Measurements from ENCODE around the gene ZBTB2.

GRCh38 chr6:151349651-151350270 is 41.6 kb downstream of the ZBTB2 start:
- TF ChIP-seq CREB1 (IDR thresholded peaks at IDR 0.05; ENCODE audit: low read depth), result no peak
- no peak for TF ChIP-seq TAF1 (IDR thresholded peaks at IDR 0.05; ENCODE audit: borderline replicate concordance, low read depth, low read length)
- no peak for TF ChIP-seq DPF2 (IDR thresholded peaks at IDR 0.05)
- TF ChIP-seq HDAC2 (IDR thresholded peaks at IDR 0.05), result no peak
- TF ChIP-seq CTCF (IDR thresholded peaks at IDR 0.05 in 2 of 3, conservative IDR thresholded peaks at IDR 0.05 in 1 of 3; ENCODE audit: control insufficient read depth in 2 of 3, extremely low read depth in 1 of 3, insufficient read depth in 1 of 3, low read depth in 3 of 3, low read length in 3 of 3), result no peak
- TF ChIP-seq NR2C1 (IDR thresholded peaks at IDR 0.05), result no peak
- no peak for TF ChIP-seq HCFC1 (IDR thresholded peaks at IDR 0.05; ENCODE audit: low read length)
- no peak for TF ChIP-seq BHLHE40 (IDR thresholded peaks at IDR 0.05; ENCODE audit: borderline replicate concordance in 1 of 2, low read depth in 2 of 2, low read length in 1 of 2)
- no peak for TF ChIP-seq CEBPB (IDR thresholded peaks at IDR 0.05; ENCODE audit: borderline replicate concordance in 1 of 2, low read depth in 2 of 2, low read length in 2 of 2)
- no peak for TF ChIP-seq CHD2 (IDR thresholded peaks at IDR 0.05; ENCODE audit: borderline replicate concordance, low read depth, low read length)
- TF ChIP-seq SKIL (IDR thresholded peaks at IDR 0.05; ENCODE audit: low read depth, poor library complexity, severe bottlenecking), result no peak
